Measurements from ENCODE around the gene LHX1. TPM values are rescaled to one million over a fixed set of nuclear protein-coding genes. Genes with fewer than 3 reads are reported as not detected.

LHX1 gene
- total and polyA plus RNA-seq, 9 of the 15 experiments (the other 6 are each of a cell fraction or from before 2014, with no cell fraction given), result 0.05 to 0.64 (median 0.07) TPM; not detected in 6

- Histone ChIP-seq H3K4me2 (ENCODE audit: insufficient read depth, low read length) (no peak overlapping the region), H3K79me2 (ENCODE audit: control insufficient read depth, insufficient read depth, low read length) (peaks cover 91% of the 10 kb centered on the region), H2AFZ (ENCODE audit: low read depth, low read length) (no peak overlapping the region), H3K9ac (ENCODE audit: insufficient read depth in 1 of 2, low read depth in 2 of 2, low read length in 2 of 2) (no peak overlapping the region), H3K36me3 (ENCODE audit: control insufficient read depth, insufficient read depth, low read length) (peaks cover 22% of the 10 kb centered on the region), H4K20me1 (replicated peaks; ENCODE audit: control insufficient read depth, insufficient read depth, low read length) (no peaks in the 10 kb centered on the region), H3K9me1 (ENCODE audit: control insufficient read depth, insufficient read depth, low read length) (no peaks in the 10 kb centered on the region), H3K27me3 (ENCODE audit: control insufficient read depth in 2 of 2, insufficient read depth in 2 of 2, low read length in 2 of 2) (no peaks in the 10 kb centered on the region), H3K9me3 (replicated peaks; ENCODE audit: control insufficient read depth, insufficient read depth, low read depth, low read length) (no peaks in the 10 kb centered on the region), H3K27ac (ENCODE audit: extremely low read depth, low read depth, low read length) (no peak overlapping the region), H3K4me3 (no peak overlapping the region), H3K4me1 (replicated peaks in 1 of 2; ENCODE audit: control insufficient read depth in 2 of 2, insufficient read depth in 2 of 2, low read length in 2 of 2) (no peaks in the 10 kb centered on the region)
- POLR2A ChIA-PET, result interaction anchor here (0.6 to 1.5 kb wide), 5 partner anchors 9 to 112 kb away, joined by 3 to 5 read pairs (median 4); partner anchors contain the start of gene AATF
- CTCF ChIA-PET (ENCODE audit: low intra/inter-chr PET ratio), result interaction anchor here (0.8 kb wide), 1 partner anchor 15 kb away, joined by 3 read pairs; no protein-coding TSS in a partner anchor
- in situ Hi-C loops (cut with MboI) (no loop called here), intact Hi-C loops (cut with micrococcal nuclease) (no loop called here)
- DNase-seq (ENCODE audit: extremely low read depth in 1 of 4, low spot score in 3 of 4) (no peak), FAIRE-seq (no peak), ATAC-seq (no peak)
- TF ChIP-seq SMARCC2 (IDR thresholded peaks at IDR 0.05; ENCODE audit: low read depth) (no peak), ARHGAP35 (IDR thresholded peaks at IDR 0.05; ENCODE audit: partially characterized antibody) (no peak), ZNF707 (CRISPR knock-in tag; conservative IDR thresholded peaks at IDR 0.05) (no peak)
- BruUV-seq (replicated peaks), result no TSS peak
- 85% methylated on average over 2 of the region's 2 CpGs for WGBS (ENCODE audit: insufficient coverage, low coverage, missing lambda C conversion rate)
Measured at GRCh38 chr17:36977066-36977465, 39.8 kb downstream of the LHX1 start.

GRCh38 chr17:36977568-36977967 is 40.3 kb downstream of the LHX1 start:
- no TSS peak for BruUV-seq (replicated peaks)
- H3K4me1 ChIP-seq (replicated peaks in 1 of 2; ENCODE audit: control insufficient read depth in 2 of 2, insufficient read depth in 2 of 2, low read length in 2 of 2), result no peaks in the 10 kb centered on the region
- in situ Hi-C loops (cut with MboI) (no loop called here), intact Hi-C loops (cut with micrococcal nuclease) (no loop called here)
- ChIA-PET CTCF (ENCODE audit: low intra/inter-chr PET ratio) (no interaction called here), POLR2A (interaction anchor here (1.2 to 1.4 kb wide), 2 partner anchors 9 kb away, joined by 3 to 5 read pairs; no protein-coding TSS in a partner anchor)
- peaks cover 88% of the 10 kb centered on the region for H3K79me2 ChIP-seq (ENCODE audit: control insufficient read depth, insufficient read depth, low read length)
- H3K9me3 ChIP-seq (replicated peaks; ENCODE audit: control insufficient read depth, insufficient read depth, low read depth, low read length), result no peaks in the 10 kb centered on the region
- DNase-seq (ENCODE audit: extremely low read depth in 1 of 4, low spot score in 3 of 4), result no peak
- WGBS (ENCODE audit: insufficient coverage, low coverage, missing lambda C conversion rate), result 86% methylated on average over 2 of the region's 2 CpGs
- no peaks in the 10 kb centered on the region for H4K20me1 ChIP-seq (replicated peaks; ENCODE audit: control insufficient read depth, insufficient read depth, low read length)
- H3K27ac ChIP-seq (ENCODE audit: extremely low read depth, low read depth, low read length), result no peak overlapping the region
- H3K4me3 ChIP-seq, result no peak overlapping the region
- H3K9ac ChIP-seq (ENCODE audit: insufficient read depth in 1 of 2, low read depth in 2 of 2, low read length in 2 of 2), result no peak overlapping the region
- TF ChIP-seq STAT6 (CRISPR knock-in tag; IDR thresholded peaks at IDR 0.05), result no peak
- H3K4me2 ChIP-seq (ENCODE audit: insufficient read depth, low read length), result no peak overlapping the region
- no peaks in the 10 kb centered on the region for H3K27me3 ChIP-seq (ENCODE audit: control insufficient read depth in 2 of 2, insufficient read depth in 2 of 2, low read length in 2 of 2)
- no peak for ATAC-seq
- no peak for FAIRE-seq
- peaks cover 25% of the 10 kb centered on the region for H3K36me3 ChIP-seq (ENCODE audit: control insufficient read depth, insufficient read depth, low read length)
- H3K9me1 ChIP-seq (ENCODE audit: control insufficient read depth, insufficient read depth, low read length), result no peaks in the 10 kb centered on the region
- H2AFZ ChIP-seq (ENCODE audit: low read depth, low read length), result no peak overlapping the region
